GM12873 (cell line): Measurements from ENCODE around the gene SMYD3.

Source experiments
- TF ChIP-seq, protein P1 (sequence below): IDR thresholded peaks from 2 replicates; pipeline ENCODE4 v1.5.1; 2012; ENCODE audit warnings: low read depth, mild to moderate bottlenecking, moderate library complexity, low read length, control low read depth; ENCODE audit not compliant: insufficient read depth; ENCODE audit errors: missing control alignments

Gene SMYD3

DNA sequence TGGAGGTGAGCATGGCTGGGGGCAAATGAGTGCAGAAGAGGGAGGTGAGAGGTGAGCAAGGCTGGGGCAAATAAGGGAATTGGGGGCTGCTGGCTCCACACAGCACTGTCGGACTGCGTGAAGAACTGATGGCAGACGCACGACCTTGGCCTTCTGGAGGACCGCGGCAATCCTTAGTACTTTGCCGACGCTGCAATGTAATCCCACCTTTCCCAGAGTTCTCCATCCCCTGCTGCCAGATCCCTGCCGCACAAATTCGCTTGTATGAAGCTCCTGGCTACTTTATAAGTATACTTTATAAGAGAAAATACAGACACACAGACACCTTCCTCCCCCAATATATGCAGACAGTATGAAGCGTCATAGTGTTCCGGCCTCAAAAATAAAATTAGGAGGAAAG, 472.4 kb downstream of the SMYD3 start:
- TF ChIP-seq, protein P1, sequence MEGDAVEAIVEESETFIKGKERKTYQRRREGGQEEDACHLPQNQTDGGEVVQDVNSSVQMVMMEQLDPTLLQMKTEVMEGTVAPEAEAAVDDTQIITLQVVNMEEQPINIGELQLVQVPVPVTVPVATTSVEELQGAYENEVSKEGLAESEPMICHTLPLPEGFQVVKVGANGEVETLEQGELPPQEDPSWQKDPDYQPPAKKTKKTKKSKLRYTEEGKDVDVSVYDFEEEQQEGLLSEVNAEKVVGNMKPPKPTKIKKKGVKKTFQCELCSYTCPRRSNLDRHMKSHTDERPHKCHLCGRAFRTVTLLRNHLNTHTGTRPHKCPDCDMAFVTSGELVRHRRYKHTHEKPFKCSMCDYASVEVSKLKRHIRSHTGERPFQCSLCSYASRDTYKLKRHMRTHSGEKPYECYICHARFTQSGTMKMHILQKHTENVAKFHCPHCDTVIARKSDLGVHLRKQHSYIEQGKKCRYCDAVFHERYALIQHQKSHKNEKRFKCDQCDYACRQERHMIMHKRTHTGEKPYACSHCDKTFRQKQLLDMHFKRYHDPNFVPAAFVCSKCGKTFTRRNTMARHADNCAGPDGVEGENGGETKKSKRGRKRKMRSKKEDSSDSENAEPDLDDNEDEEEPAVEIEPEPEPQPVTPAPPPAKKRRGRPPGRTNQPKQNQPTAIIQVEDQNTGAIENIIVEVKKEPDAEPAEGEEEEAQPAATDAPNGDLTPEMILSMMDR = no peak

DNA sequence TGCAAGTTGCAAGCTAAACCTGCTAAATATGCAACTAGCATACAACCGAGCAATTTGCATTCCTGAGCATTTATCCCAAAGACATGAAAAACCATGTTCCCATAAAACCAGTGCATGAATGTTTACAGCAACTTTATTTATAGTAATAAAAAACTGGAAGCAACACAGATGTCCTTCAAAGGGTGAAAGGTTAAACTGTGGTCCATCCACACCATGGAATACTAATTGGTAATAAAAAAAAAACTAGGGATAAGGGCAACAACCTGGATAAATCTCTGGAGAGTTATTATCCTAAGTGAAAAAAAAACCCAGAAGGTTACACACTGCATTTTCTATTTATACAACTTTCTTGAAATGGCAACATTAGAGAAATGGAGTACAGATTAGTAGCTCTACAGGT, 474.1 kb downstream of the SMYD3 start:
- TF ChIP-seq, protein P1 = no peak

DNA sequence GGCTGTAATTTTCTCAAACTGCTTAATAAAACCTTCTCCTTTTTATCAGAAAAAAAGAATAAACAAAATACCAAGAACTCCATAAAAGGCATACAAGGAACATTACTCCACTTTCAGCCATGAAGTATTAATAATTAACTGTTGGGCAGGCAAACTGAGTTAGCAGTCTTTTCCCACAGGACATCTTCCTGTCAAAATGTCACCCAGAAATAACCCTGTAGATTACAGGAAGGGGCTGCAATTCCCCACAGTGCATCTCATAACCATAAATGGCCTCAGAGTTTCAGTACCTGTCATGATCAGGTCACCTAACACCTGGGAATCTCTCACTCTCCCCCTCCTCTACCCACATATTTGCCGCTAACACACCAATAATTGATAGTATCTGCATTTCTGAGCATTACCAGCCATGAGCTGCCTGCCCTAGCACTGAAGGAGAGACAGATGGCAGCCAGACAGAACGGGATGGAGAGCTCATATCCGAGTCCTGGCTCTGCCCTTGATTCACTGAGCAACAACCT, 475.0 kb downstream of the SMYD3 start:
- TF ChIP-seq, protein P1 = no peak

DNA sequence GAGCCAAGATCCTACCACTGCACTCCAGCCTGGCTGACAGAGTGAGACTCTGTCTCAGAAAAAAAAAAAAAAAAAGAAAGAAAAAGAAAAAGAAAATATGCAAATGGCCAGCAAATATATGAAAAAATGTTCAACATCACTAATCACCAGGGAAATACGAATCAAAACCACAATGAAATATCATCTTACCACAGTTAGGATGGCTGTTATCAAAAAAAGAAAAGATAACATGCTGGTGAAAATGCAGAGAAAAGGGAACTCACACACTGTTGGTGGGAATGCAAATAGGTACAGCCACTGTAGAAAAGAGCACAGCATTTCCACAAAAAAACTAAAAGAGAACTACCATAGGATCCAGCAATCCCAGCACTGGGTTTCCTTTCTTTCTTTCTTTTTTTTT, 477.5 kb downstream of the SMYD3 start:
- TF ChIP-seq, protein P1 = no peak

DNA sequence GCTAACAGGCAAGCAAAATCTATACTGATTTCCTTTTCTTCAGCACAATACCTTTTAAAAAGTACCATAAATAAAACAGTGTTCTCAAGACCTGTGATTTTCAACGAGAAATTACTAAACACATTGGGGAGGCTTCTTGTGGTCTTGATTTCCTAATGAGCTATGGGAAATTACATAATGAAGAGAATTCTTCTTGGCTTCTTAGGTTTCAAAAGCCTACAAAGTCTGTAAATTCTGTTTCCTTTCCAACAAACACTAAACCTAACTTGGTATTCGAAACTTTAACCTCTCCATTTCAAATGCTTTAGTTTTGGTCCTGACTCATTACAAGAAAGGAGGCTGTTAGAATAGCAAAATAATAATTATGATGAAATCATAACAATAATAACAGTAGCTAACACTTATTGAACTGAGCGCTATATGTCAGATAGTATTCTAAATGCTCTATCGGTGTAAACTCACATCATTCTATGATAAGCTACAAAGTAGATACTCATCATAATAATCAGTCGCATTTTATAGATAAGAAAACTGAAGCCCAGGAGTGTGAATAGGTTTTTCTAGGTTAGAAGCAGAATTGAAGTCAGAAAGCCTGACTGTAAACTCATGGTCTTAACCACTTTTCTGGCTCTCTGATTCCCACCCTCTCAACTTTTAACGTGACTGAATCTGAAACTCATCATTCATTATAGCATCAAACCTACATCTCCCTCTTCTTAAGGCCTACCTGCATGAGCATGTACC, 486.7 kb downstream of the SMYD3 start:
- TF ChIP-seq, protein P1 = no peak

DNA sequence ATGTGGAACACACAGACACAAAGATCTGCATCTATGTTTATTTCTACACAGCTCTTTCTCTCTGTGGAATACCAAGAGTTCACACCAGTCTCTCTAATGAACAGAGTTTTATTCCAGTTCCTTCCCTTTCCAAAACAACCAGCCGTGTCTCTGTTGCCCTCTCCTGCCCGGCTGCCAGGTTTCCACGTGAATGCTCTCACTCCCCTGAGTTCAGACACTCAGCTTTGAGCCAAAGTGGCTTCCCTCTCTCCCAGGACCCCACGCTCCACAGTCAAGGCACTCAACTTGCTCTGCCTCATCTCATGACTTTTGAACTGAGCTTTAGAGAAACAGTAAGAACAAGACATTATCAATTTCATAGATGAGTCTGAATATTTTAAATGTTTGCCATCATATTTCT, 488.9 kb downstream of the SMYD3 start:
- TF ChIP-seq, protein P1 = no peak

DNA sequence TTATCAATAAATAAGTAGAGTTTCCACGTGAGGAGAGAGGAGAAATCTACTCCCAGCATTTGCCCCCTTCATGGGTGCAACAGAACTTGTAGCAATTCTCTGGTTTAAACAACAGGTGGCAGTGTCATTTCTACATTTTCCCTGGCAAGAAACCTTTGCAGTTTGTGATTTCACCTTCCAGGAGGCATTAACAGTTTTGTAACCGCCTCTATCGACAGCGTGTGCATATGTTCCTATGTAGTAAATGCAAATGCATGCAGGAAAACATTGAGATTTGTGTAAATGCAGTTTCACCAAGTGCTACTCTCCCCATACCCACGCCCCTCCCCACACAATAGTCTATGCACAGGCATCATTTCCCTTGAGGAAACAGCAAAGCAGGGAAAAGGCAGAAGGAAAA, 494.7 kb downstream of the SMYD3 start:
- TF ChIP-seq, protein P1 = peak; percentile 67
